ENCODE results near the gene RNF135.
"Not testable (repeated sequence)": the region's sequence is repeated elsewhere in the genome, so short reads cannot be mapped to it uniquely, and the experiment has no call there.

GRCh38 chr17:30967911-30968310, 2.9 kb upstream of the RNF135 start:
- TF ChIP-seq POLR2A, CTCF (IDR thresholded peaks at IDR 0.05): not testable (repeated sequence)
